GM21576 (cell line): ENCODE results near the gene RBM33.
"Not testable (repeated sequence)": the region's sequence is repeated elsewhere in the genome, so short reads cannot be mapped to it uniquely, and the experiment has no call there.

Experiments
- ATAC-seq: cut with Tn5 transposase; IDR thresholded peaks from one replicate; pipeline ENCODE4 v1.9.1; 2021; ENCODE audit warnings: mild to moderate bottlenecking, moderate library complexity; ENCODE audit not compliant: unreplicated experiment

Gene RBM33

DNA sequence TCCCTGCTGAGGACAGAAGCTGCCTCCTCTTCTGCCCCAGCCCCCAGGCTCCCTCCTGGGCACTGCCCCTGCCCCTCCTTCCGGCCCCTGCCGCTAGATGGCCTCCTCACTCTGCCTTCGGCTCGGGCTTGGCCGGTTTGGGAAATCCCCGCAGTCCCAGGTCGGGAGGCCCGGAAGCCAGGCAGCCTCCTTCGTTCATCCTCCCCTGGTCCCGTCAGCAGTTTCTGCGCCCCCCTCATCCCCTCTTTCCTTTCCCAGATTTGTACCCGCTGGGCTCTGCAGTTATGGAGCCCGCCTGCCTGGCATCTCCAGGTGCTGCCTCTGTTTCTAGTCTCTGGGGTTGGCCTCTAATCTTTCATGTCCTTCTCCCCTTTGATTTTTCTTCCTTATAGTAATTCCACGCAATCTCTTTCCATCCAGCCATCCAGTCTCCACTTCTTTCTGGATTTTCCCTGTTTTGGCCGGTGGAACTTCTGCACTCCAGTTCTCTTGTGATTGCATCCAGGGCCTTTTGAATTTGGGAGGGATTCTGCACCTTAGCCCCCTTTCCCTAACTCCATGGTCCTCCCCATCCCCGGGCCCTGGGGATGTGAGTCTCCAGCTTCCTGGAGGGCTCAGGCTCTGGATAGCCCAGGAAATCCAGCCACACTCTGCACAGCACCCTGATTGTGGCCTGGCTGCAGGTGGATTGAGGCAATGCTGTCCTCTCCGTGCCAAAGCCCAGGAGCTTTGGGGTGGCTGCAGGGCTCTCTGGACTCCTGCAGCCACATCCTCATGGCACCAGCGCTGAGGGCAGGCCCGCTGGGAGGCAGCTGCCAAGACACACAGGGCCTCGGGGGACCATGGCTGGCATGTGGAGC is 171.1 kb downstream of the RBM33 start:
- ATAC-seq = peak; percentile 93

DNA sequence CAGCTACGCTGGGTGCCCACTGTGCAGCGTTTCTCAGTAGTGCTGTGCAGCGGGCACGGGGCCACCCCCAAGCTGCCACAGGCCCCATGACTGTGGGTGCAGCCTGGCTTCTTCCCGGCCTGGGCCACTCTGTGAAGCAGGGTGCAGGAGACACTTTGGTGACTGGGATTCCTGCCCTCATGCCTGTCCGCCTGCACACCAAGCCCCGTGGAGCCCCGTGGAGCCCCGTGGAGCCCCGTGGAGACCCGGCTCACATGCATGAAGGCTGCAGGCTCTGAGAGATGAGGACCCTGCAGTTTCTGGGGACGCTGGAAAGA is 171.7 kb downstream of the RBM33 start:
- no peak for ATAC-seq

DNA sequence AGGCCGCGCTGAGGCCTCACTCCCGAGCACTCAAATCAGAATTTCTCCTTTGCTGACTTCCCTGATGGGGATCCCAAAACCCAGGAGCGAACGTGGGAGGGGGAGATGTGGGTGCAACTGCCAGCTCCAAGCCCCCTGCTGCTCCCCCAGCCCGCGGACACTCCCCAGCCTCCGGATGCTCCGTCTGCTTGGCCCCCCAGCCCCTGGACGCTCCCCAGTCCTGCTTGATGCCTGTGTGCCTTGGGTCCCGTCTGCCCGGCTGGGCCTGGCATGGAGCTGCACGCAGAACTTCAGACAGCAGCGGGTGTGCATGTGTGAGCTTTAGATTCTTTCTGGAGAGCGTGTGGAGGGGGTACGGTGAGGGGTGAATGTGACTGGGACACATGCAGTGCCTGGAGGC is 172.5 kb downstream of the RBM33 start:
- no peak for ATAC-seq

DNA sequence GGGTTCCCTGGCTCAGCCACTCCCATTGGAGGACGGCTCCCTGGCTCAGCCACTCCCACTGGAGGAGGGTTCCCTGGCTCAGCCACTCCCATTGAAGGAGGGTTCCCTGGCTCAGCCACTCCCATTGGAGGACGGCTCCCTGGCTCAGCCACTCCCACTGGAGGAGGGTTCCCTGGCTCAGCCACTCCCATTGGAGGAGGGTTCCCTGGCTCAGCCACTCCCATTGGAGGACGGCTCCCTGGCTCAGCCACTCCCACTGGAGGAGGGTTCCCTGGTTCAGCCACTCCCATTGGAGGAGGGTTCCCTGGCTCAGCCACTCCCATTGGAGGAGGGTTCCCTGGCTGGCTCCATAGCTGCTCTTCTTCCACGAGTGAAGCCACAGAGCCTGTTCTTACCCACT is 173.1 kb downstream of the RBM33 start:
- ATAC-seq = not testable (repeated sequence)

DNA sequence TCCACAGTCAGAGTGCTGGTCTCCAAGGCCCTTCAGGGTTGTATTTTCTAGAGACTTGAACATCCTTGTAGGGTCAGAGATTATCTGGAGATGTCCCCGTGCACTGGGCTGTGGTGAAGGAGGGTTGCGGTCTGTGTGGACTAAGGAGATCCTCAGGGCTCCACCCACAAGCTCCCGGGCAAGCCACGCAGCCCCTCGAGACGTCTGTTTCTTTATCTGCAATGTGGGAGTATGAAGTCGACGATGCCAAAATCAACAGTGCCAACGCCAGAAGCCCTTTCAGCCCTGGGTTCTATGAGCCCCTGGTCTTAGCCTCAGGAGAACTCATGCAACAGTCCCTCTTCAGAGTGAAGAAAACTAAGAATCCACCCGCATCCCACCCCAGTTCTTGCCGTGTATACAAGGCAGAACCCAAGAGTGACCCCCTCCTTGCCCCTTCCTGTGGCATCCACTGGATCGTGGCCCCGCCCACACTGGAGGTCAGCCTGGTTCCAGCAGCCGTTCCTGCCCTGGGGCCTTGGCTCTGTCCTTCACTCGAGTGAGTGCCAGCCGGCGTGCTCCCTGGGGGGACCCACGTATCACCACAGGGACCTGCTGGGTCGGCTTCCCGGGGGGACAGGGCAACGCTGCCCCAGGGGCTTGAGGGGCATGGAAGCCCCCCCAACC is 173.8 kb downstream of the RBM33 start:
- no peak for ATAC-seq

DNA sequence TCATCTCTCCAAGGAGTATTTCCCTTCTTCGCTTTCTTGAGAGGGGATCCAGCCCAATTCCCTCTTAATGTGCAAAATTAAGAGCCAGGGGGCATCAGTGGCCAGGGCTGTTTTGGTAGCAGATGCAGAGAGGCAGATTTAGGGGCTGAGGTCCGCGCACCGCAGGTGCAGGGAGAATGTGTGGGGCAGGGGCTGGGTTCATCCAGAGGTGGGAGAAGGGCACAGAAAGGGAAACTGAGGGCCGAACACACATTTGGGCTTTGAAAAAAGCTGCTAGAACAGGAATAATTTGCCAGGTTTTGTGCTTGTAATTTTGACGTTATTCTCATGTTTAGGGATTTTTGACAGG is 174.3 kb downstream of the RBM33 start:
- no peak for ATAC-seq

DNA sequence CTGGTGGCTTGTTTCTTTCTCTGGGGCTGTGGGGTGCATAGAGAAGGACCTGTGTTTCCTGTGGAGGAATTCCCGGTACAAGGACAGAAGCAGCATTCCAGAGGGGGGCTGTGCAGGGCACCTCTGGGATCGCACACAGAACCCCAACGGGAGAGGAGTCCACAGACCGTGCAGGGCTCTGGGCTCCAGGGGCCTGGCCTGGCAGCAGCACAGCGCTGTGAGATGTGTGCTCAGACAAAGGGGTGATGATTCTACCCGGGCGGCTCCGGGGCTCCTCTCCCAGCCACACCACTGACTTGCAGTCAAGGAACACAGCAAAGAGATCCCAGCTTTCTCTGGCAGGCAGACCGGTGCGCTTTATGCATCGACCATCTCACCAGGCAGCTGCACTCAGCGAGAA is 174.7 kb downstream of the RBM33 start:
- ATAC-seq = no peak

DNA sequence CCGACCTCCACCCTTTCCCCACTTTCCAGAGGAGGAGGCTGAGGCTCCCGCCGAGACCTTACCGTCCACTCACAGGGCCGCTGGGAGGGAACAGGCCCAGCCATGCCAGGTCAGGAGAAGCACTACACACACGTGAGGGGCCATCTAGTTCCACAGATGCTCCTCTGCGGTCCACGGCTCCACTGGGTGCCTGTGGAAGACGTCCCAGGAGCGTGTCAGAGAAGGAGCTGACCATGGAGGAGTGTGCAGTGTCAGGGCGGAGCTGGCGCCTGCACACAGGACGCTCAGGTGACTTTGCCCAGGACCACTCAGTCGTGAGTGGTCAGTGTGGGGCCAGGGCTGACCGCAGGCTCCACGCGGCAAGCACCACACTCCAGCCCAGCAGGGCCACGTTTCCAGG is 175.8 kb downstream of the RBM33 start:
- ATAC-seq = no peak

DNA sequence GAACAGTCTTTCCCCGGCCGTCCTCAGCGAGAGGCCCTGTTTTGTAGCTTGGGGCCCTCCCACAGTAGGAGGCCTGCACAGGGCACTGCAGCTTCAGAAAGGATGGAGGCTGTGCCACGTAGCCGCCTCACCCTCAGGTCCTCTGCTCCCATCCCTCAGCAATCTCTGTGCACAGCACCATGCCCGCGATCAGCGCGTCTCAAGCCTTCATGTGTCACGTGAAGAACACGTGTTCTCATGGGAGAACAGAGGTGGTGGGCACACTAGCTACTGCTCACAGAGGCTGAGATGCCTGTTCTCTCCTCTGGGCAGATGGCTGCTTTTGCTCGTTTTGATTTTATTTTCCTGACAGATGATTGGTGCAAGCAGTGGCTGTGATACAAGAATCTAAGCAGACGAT is 176.3 kb downstream of the RBM33 start:
- ATAC-seq = no peak

DNA sequence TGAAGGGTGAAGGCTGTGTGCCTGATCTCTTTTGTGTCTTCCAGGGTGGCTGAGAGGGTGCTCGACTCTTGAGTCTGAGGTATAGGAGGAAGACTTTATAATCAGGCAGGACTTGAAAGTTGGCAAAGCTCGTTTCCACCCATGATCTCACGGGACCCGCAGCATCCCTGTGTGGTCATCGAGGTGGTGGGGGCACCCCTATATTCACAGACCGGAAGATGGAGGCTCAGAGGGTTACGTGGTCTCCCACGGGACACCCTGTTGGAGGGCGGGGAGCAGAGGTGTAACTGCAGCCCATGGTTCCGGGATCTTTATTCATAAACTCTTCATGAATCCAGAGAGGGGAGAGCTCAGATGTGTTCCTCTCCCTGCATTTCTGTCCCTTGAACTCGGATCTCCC is 177.4 kb downstream of the RBM33 start:
- no peak for ATAC-seq

DNA sequence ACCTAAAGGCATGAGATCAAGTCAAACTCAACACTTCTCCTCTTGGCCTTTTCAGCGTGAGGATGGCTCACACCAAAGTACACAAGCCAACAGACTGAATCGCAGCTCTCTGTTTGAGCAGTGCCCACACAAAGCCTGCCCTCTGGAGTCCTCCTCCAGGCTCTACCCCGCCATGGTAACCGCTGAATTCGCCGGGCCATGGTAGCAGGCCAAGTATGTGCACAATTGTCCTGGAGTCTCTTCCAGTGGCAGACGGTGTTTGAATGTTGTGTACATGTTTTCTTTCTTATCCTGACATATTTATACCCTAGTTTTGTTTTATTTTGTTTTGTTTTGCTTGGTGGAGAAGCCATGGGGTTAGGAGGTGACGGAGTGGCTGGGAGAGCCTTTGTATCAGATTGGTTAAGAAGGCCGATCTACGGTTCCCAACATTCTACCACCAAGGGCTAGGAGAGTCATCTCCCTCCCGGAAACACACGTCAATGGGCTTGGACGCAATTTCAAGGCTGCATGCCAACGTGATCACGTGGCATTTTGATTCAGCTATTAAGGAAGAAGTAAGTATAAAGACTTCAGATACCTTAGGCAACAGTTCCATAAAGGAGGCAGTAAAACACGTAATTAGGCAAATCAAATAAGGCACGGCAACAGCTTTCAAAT is 179.9 kb downstream of the RBM33 start:
- no peak for ATAC-seq

DNA sequence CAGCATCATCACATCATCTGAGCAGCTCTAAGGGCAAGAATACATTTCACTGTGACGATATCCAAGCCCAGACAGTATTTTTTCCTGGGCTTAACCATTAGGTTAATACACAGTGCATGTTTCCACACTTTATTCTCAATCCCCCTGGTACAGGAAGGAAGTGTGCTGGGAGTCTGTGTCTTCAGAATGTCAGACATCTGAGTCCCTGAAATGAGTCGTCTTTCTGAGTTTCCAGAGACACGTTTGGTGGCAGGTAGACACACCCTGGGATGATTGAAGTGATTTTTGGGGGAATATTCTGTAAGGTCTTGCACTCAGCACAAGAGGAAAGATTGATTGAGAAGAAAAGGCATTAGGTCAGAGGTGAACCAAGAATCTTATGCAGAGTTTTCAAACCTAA is 180.9 kb downstream of the RBM33 start:
- ATAC-seq = no peak

DNA sequence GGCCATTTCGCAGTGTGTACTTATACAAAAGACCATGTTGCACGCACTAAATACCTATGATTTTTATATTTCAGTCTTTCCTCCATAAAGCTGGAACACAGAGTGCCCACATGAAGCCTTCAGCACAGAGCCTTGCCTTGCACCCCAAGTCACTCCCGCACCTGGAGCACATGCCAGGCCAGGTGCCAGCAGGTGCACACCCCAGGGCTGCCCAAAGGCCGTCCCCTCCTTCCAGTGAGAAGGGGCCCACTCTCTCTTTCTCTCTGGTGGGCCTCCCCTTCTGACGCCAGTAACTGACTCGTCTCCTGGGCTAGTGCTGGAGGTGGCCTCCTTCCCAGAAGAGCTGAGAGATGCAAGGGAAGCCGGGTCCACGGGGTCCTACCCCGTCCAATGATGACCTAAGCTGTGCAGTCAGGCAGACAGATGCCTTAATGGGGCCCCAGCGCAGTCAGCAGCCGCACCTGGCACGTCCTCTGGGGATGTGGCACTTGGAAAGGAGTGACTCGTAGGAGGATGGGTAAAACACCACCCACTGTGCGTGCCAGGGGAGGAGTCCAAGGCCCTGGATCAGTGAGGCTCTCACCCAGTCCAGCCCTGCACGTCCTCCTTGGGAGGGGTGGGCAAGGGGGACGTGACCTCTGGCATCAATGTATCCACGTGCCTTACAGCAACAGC is 185.5 kb downstream of the RBM33 start:
- ATAC-seq = no peak
